IgD-negative memory B cell (primary cell): ENCODE measurements around the gene TBCEL. TPM values are rescaled to one million over a fixed set of nuclear protein-coding genes. Genes with fewer than 3 reads are reported as not detected.

ENCODE experiments used
- polyA plus RNA-seq: library from polyadenylated mRNA; unstranded; fragments of 300-500 nt; fragmentation: Illumina TruSeq; gene quantifications from one replicate; pipeline ENCODE4 v1.2.3, GENCODE V29; 2021

The TBCEL gene
- polyA plus RNA-seq, 1 donor from 2014 or later: 2.5 TPM

Other genes starting within 250 kb of the TBCEL start
- gene TECTA, start 77.1 kb downstream of the TBCEL start, polyA plus RNA-seq: not detected